HepG2 (cell line): ENCODE results near the gene TMEM235. TPM values are rescaled to one million over a fixed set of nuclear protein-coding genes. Genes with fewer than 3 reads are reported as not detected.

ENCODE experiments used
- ATAC-seq: fragments of 200-7000 bp; cut with Tn5 transposase; 3 replicates; pipeline ENCODE4 v1.9.1; 2020; ENCODE audit warnings: mild to moderate bottlenecking, moderate library complexity
- BruUV-seq: library from RNA; stranded (reverse); fragments of 400-500 nt; replicated peaks from 2 replicates; lab custom pipeline; 2021; lab: Mats Ljungman, UMichigan
- CTCF ChIA-PET: fragments of 300-600 bp; formaldehyde crosslinking; extraction: SDS; loops from one replicate; lab custom pipeline; 2021; ENCODE audit warnings: low total read pairs, inconsistent platforms, low intra/inter-chr PET ratio; lab: Yijun Ruan, JAX
- POLR2A ChIA-PET: fragments of 350-600 bp; sonication (Branson Sonifier 250); formaldehyde crosslinking; loops from one replicate; lab custom pipeline; 2020; ENCODE audit warnings: antibody characterized with exemption, inconsistent platforms; lab: Yijun Ruan, JAX
- DNase-seq: peaks from one replicate; pipeline ENCODE4 v3.0.0-alpha.2; 2015; ENCODE audit warnings: low spot score
- FAIRE-seq: peaks from 3 replicates; lab custom pipeline; 2011; peaks lifted over from hg19 to GRCh38; lab: Jason Lieb, UNC
- H2AFZ ChIP-seq: one replicate; pipeline ENCODE4 v1.6.1; 2011; ENCODE audit warnings: low read length, inconsistent platforms
- H3K27ac ChIP-seq: fragments of 300-600 bp; 3 replicates; pipeline ENCODE4 v1.8.0; 2011; ENCODE audit warnings: mixed run types, mild to moderate bottlenecking, mixed read lengths, low read length, inconsistent platforms; ENCODE audit not compliant: insufficient read depth; ENCODE audit errors: extremely low read length
- H3K27me3 ChIP-seq, 2 experiments: fragments of 200-600 bp in 1 of 2; 2 replicates in 1 of 2; 3 replicates in 1 of 2; pipeline versions ENCODE4 v1.6.0 to v1.8.0; 2011; ENCODE audit warnings: low read length in 2 of 2, mild to moderate bottlenecking in 2 of 2, moderate library complexity in 2 of 2, inconsistent platforms in 1 of 2; ENCODE audit not compliant: insufficient read depth in 2 of 2, control insufficient read depth in 1 of 2
- H3K36me3 ChIP-seq, 2 experiments: fragments of 200-600 bp in 1 of 2; replicated peaks in 1 of 2; 2 replicates in 1 of 2; 3 replicates in 1 of 2; pipeline versions ENCODE4 v1.5.1 to v1.8.0; 2011; ENCODE audit warnings: low read length in 2 of 2, inconsistent platforms in 1 of 2; ENCODE audit not compliant: insufficient read depth in 2 of 2, control insufficient read depth in 1 of 2
- H3K4me1 ChIP-seq: 2 replicates; pipeline ENCODE4 v1.5.1; 2012; ENCODE audit warnings: low read length, inconsistent platforms; ENCODE audit not compliant: insufficient read depth
- H3K4me2 ChIP-seq: 2 replicates; pipeline ENCODE4 v1.6.0; 2011; ENCODE audit warnings: low read depth, low read length, inconsistent platforms
- H3K4me3 ChIP-seq, 3 experiments: fragments of 200-600 bp in 1 of 3; sonication (generic), shearing (Covaris generic) in 1 of 3; replicated peaks in 1 of 3; 2 replicates each; pipeline ENCODE4 v1.5.1; 2011 to 2016; ENCODE audit warnings: low read length in 3 of 3, inconsistent platforms in 2 of 3, low read depth in 2 of 3, mild to moderate bottlenecking in 2 of 3, control low read depth in 1 of 3, mixed read lengths in 1 of 3; ENCODE audit not compliant: insufficient read depth in 1 of 3
- H3K79me2 ChIP-seq: one replicate; pipeline ENCODE4 v1.6.1; 2011; ENCODE audit warnings: low read length, inconsistent platforms; ENCODE audit not compliant: insufficient read depth
- H3K9ac ChIP-seq: 2 replicates; pipeline ENCODE4 v1.6.0; 2011; ENCODE audit warnings: mild to moderate bottlenecking, low read depth, low read length, inconsistent platforms; ENCODE audit not compliant: insufficient read depth
- H3K9me3 ChIP-seq: 2 replicates; pipeline ENCODE4 v1.5.1; 2012; ENCODE audit warnings: mild to moderate bottlenecking, low read length
- H4K20me1 ChIP-seq: 2 replicates; pipeline ENCODE4 v1.6.0; 2011; ENCODE audit warnings: inconsistent platforms, mild to moderate bottlenecking, low read length, moderate library complexity; ENCODE audit not compliant: insufficient read depth
- AKNA ChIP-seq: sonication (generic); formaldehyde crosslinking; IDR thresholded peaks from 2 replicates; pipeline ENCODE4 v1.4.0; 2020; ENCODE audit warnings: missing genetic modification reagents, borderline replicate concordance
- HMGA1 ChIP-seq: sonication (generic); formaldehyde crosslinking; conservative IDR thresholded peaks from 2 replicates; pipeline ENCODE4 v1.4.0; 2020; ENCODE audit warnings: missing genetic modification reagents
- MYC ChIP-seq: sonication (generic); formaldehyde crosslinking; IDR thresholded peaks from 2 replicates; pipeline ENCODE4 v1.9.0; 2021; ENCODE audit warnings: missing genetic modification reagents, borderline replicate concordance
- PHF21A ChIP-seq: sonication (generic); formaldehyde crosslinking; IDR thresholded peaks from 2 replicates; pipeline ENCODE4 v1.5.0; 2020; ENCODE audit warnings: mild to moderate bottlenecking, missing genetic modification reagents
- PPARG ChIP-seq: conservative IDR thresholded peaks from 2 replicates; pipeline ENCODE4 v1.6.1; 2016; ENCODE audit warnings: missing biosample characterization, missing genetic modification reagents
- SRSF1 ChIP-seq: fragments of 200-400 bp; formaldehyde crosslinking; optimal IDR thresholded peaks from 2 replicates; pipeline ENCODE3; 2017; ENCODE audit warnings: mild to moderate bottlenecking, low read depth, low read length, moderate library complexity
- TRIM24 ChIP-seq: sonication (generic); formaldehyde crosslinking; IDR thresholded peaks from 2 replicates; pipeline ENCODE4 v1.8.0; 2022; ENCODE audit warnings: mild to moderate bottlenecking, missing genetic modification reagents
- ZNF281 ChIP-seq: sonication (generic); formaldehyde crosslinking; IDR thresholded peaks from 2 replicates; pipeline ENCODE4 v1.4.0; 2020; ENCODE audit warnings: missing genetic modification reagents, borderline replicate concordance
- ZNF550 ChIP-seq: sonication (generic); formaldehyde crosslinking; IDR thresholded peaks from 2 replicates; pipeline ENCODE4 v1.4.0; 2020; ENCODE audit warnings: mild to moderate bottlenecking, missing genetic modification reagents, borderline replicate concordance
- ZNF615 ChIP-seq: sonication (generic); formaldehyde crosslinking; IDR thresholded peaks from 2 replicates; pipeline ENCODE4 v1.5.0; 2020; ENCODE audit warnings: mild to moderate bottlenecking, missing genetic modification reagents, borderline replicate concordance
- ZNF629 ChIP-seq: sonication (generic); formaldehyde crosslinking; conservative IDR thresholded peaks from 2 replicates; pipeline ENCODE4 v1.5.0; 2020; ENCODE audit warnings: missing genetic modification reagents
- ZNF775 ChIP-seq: sonication (generic); formaldehyde crosslinking; IDR thresholded peaks from 2 replicates; pipeline ENCODE4 v1.4.0; 2020; ENCODE audit warnings: missing genetic modification reagents, mild to moderate bottlenecking, moderate library complexity, borderline replicate concordance
- ZSCAN29 ChIP-seq: sonication (generic); formaldehyde crosslinking; conservative IDR thresholded peaks from 2 replicates; pipeline ENCODE4 v1.4.0; 2020; ENCODE audit warnings: mild to moderate bottlenecking, missing genetic modification reagents
- WGBS: methylation state at CpG from one replicate; pipeline ENCODE4 v1.1.6; 2017; ENCODE audit warnings: low lambda C conversion rate; 5-methylcytosine and 5-hydroxymethylcytosine counted together
- in situ Hi-C: cut with HindIII; loops from 2 replicates; pipeline ENCODE4 v1.10.0; 2017; ENCODE audit warnings: low pct_unique_long_range_greater_than_20kb; ENCODE audit not compliant: extremely low pct_ligation_motif_present
- intact Hi-C: fragments of 100-400 bp; cut with micrococcal nuclease; formaldehyde crosslinking; loops from one replicate; pipeline ENCODE4 v1.10.0; 2022; ENCODE audit not compliant: unreplicated experiment
- polyA plus RNA-seq, 8 experiments: library from polyadenylated mRNA; depleted of rRNA in 3 of 8; stranded (reverse) in 7 of 8; unstranded in 1 of 8; fragments of >200 nt; fragmentation: Illumina TruSeq in 4 of 8; extraction: Trizol in 4 of 8; gene quantifications; 2 replicates each; pipeline versions ENCODE4 v1.2.1 to v1.2.3, GENCODE V29; 2011 to 2016; ENCODE audit warnings: low read depth in 4 of 8, missing spikeins in 1 of 8, mixed read lengths in 1 of 8; ENCODE audit not compliant: insufficient read depth in 1 of 8
- total RNA-seq, 5 experiments: library from RNA; depleted of rRNA; stranded (reverse); fragments of >200 nt; fragmentation: Illumina TruSeq; extraction: Trizol; gene quantifications; 2 replicates each; pipeline ENCODE4 v1.2.3, GENCODE V29; 2016; ENCODE audit warnings: low read depth in 1 of 5

The TMEM235 gene
- total and polyA plus RNA-seq, 2 of the 13 experiments (the other 11 are each of a cell fraction or from before 2014, with no cell fraction given) = not detected

GRCh38 chr17:78239489-78239931 is 8.1 kb downstream of the TMEM235 start:
- H3K9ac ChIP-seq = no peak overlapping the region
- peaks cover 10 to 45% of the 10 kb centered on the region in 2 experiments; a peak in 4 of 5 replicates for H3K27me3 ChIP-seq
- CTCF ChIA-PET = no interaction called here
- FAIRE-seq (no peak), ATAC-seq (no peak), DNase-seq (no peak)
- no peaks in the 10 kb centered on the region for H3K9me3 ChIP-seq
- TF ChIP-seq ZSCAN29 = no peak
- TF ChIP-seq AKNA (CRISPR knock-in tag) = no peak
- TF ChIP-seq ZNF281 (CRISPR knock-in tag) = no peak
- TF ChIP-seq SRSF1 = no peak
- no peak for TF ChIP-seq ZNF615 (CRISPR knock-in tag)
- TF ChIP-seq PHF21A (CRISPR knock-in tag) = no peak
- no peak for TF ChIP-seq PPARG (CRISPR knock-in tag)
- TF ChIP-seq HMGA1 (CRISPR knock-in tag) = no peak
- TF ChIP-seq ZNF775 = no peak
- peak; percentile 51 for TF ChIP-seq ZNF629 (CRISPR knock-in tag)
- no peak for TF ChIP-seq ZNF550 (CRISPR knock-in tag)
- TF ChIP-seq TRIM24 (CRISPR knock-in tag) = no peak
- 0 out of 2 replicates have a peak, but pooled peaks have one; percentile 12 for TF ChIP-seq MYC (CRISPR knock-in tag)
- 44% methylated on average over 3 of the region's 9 CpGs for WGBS
- H3K27ac ChIP-seq = no peak overlapping the region
- in situ Hi-C loops = no loop called here
- H3K4me3 ChIP-seq = no peak overlapping the region
- peaks cover 53% of the 10 kb centered on the region for H3K4me1 ChIP-seq
- intact Hi-C loops = no loop called here
- no peaks in the 10 kb centered on the region for H4K20me1 ChIP-seq
- no peak overlapping the region for H3K4me2 ChIP-seq
- H2AFZ ChIP-seq = no peak overlapping the region
- H3K79me2 ChIP-seq = no peaks in the 10 kb centered on the region
- BruUV-seq = no TSS peak
- no peaks in the 10 kb centered on the region for H3K36me3 ChIP-seq
- POLR2A ChIA-PET = no interaction called here
